OCI-LY3 (cell line): ENCODE data around the gene ZNF385D.

ENCODE experiments used
- H2AFZ ChIP-seq: fragments of 200-600, 300-600 bp; shearing (Covaris generic); 2 replicates; pipeline ENCODE4 v1.6.0; 2014; ENCODE audit warnings: antibody characterized with exemption, low read depth, low read length
- H3K27ac ChIP-seq: fragments of 200-600, 300-600 bp; sonication (generic); 2 replicates; pipeline ENCODE4 v1.5.1; 2014; ENCODE audit warnings: mild to moderate bottlenecking, low read length, moderate library complexity, mixed read lengths
- H3K27me3 ChIP-seq: fragments of 200-600, 300-600 bp; sonication (generic); 2 replicates; pipeline ENCODE4 v1.6.1; 2014; ENCODE audit warnings: low read depth, low read length, mixed read lengths
- H3K36me3 ChIP-seq: fragments of 200-600, 300-600 bp; sonication (generic); replicated peaks from 2 replicates; pipeline ENCODE3; 2014; ENCODE audit warnings: low read depth, low read length, mixed read lengths
- H3K4me1 ChIP-seq: fragments of 300-600, 200-600 bp; sonication (generic); 2 replicates; pipeline ENCODE4 v1.6.1; 2014; ENCODE audit warnings: low read length, mixed read lengths
- H3K4me2 ChIP-seq: fragments of 200-600, 300-600 bp; sonication (generic); 2 replicates; pipeline ENCODE4 v1.6.1; 2014; ENCODE audit warnings: low read length, mixed read lengths
- H3K4me3 ChIP-seq: fragments of 300-600, 200-600 bp; sonication (generic); 2 replicates; pipeline ENCODE4 v1.5.1; 2014; ENCODE audit warnings: antibody characterized with exemption, mild to moderate bottlenecking, low read length, moderate library complexity
- H3K79me2 ChIP-seq: fragments of 300-600, 200-600 bp; shearing (Covaris generic); 2 replicates; pipeline ENCODE4 v1.6.1; 2014; ENCODE audit warnings: mild to moderate bottlenecking, low read length, mixed read lengths
- H3K9ac ChIP-seq: fragments of 300-600, 200-600 bp; shearing (Covaris generic); 2 replicates; pipeline ENCODE4 v1.6.0; 2014; ENCODE audit warnings: mild to moderate bottlenecking, low read length, moderate library complexity
- H3K9me3 ChIP-seq: fragments of 200-600, 300-600 bp; shearing (Covaris generic); 2 replicates; pipeline ENCODE4 v1.6.1; 2014; ENCODE audit warnings: low read length, mixed read lengths; ENCODE audit not compliant: insufficient read depth
- H4K20me1 ChIP-seq: fragments of 200-600, 300-600 bp; sonication (generic); 2 replicates; pipeline ENCODE4 v1.6.1; 2016; ENCODE audit warnings: low read length, mixed read lengths; ENCODE audit not compliant: insufficient read depth
- EZH2phosphoT487 ChIP-seq: fragments of 200-600 bp; shearing (Covaris generic); IDR thresholded peaks from 2 replicates; pipeline ENCODE4 v1.6.1; 2018; ENCODE audit warnings: antibody characterized with exemption, mixed run types, low read depth
- TF ChIP-seq, protein P1 (sequence below): fragments of 200-600, 300-600 bp; sonication (generic); IDR thresholded peaks from 2 replicates; pipeline ENCODE4 v1.5.1; 2014; ENCODE audit warnings: antibody characterized with exemption, low read length, low read depth

ZNF385D gene

GRCh38 chr3:21544076-21544462 lies 206.9 kb downstream of the ZNF385D start:
- no peak overlapping the region for H3K27ac ChIP-seq
- H3K4me2 ChIP-seq: no peak overlapping the region
- no peak overlapping the region for H3K9ac ChIP-seq
- H3K27me3 ChIP-seq: no peaks in the 10 kb centered on the region
- TF ChIP-seq, protein P1, sequence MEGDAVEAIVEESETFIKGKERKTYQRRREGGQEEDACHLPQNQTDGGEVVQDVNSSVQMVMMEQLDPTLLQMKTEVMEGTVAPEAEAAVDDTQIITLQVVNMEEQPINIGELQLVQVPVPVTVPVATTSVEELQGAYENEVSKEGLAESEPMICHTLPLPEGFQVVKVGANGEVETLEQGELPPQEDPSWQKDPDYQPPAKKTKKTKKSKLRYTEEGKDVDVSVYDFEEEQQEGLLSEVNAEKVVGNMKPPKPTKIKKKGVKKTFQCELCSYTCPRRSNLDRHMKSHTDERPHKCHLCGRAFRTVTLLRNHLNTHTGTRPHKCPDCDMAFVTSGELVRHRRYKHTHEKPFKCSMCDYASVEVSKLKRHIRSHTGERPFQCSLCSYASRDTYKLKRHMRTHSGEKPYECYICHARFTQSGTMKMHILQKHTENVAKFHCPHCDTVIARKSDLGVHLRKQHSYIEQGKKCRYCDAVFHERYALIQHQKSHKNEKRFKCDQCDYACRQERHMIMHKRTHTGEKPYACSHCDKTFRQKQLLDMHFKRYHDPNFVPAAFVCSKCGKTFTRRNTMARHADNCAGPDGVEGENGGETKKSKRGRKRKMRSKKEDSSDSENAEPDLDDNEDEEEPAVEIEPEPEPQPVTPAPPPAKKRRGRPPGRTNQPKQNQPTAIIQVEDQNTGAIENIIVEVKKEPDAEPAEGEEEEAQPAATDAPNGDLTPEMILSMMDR: no peak
- TF ChIP-seq EZH2phosphoT487: no peak
- no peaks in the 10 kb centered on the region for H3K79me2 ChIP-seq
- no peaks in the 10 kb centered on the region for H3K36me3 ChIP-seq
- no peaks in the 10 kb centered on the region for H4K20me1 ChIP-seq
- no peak overlapping the region for H2AFZ ChIP-seq
- no peaks in the 10 kb centered on the region for H3K4me1 ChIP-seq
- H3K4me3 ChIP-seq: no peak overlapping the region
- H3K9me3 ChIP-seq: no peaks in the 10 kb centered on the region

DNA sequence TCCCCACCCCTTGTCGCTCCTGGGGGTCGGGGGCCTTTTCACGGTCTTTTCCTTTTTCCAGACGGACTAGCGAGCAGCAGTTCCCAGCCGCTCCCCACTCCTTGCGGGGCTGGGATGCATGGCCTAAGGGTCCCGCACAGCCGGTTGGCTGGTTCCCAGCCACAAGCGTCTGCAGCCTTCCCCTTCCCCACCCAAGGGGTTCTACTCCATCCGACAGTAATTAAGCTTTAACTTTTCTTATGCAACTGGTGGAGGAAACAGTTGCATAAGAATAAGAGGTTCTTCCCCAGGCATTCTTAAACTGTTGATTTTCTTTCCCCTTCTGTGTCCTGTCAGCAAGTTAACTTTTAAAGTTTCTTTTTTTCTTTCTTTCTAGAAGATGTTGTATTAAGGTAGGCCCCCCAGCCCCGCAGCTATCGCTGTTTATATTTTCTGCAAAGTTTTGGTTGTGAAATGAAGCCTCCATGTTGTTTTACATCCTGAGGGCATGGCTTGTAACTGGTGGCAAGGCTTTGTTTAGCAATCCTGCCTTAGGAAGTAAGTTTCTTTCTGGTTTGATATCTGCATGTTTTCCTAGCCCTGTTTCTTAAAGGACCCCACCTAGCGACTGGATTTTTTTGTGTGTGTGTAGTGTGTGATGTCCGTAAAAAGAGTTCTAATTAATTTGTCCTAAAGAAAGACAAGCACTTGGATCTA lies 207.5 kb downstream of the ZNF385D start:
- TF ChIP-seq, protein P1: no peak
- no peak for TF ChIP-seq EZH2phosphoT487
- Histone ChIP-seq H4K20me1 (no peaks in the 10 kb centered on the region), H3K4me1 (no peaks in the 10 kb centered on the region), H3K27ac (no peak overlapping the region), H3K9me3 (no peaks in the 10 kb centered on the region), H2AFZ (no peak overlapping the region), H3K4me3 (no peak overlapping the region), H3K4me2 (no peak overlapping the region), H3K27me3 (no peaks in the 10 kb centered on the region), H3K9ac (no peak overlapping the region), H3K36me3 (no peaks in the 10 kb centered on the region), H3K79me2 (no peaks in the 10 kb centered on the region)

- Histone ChIP-seq H3K36me3 (no peaks in the 10 kb centered on the region), H3K27ac (no peak overlapping the region), H3K79me2 (no peaks in the 10 kb centered on the region), H3K27me3 (no peaks in the 10 kb centered on the region), H3K9me3 (no peaks in the 10 kb centered on the region), H2AFZ (no peak overlapping the region), H3K4me1 (no peaks in the 10 kb centered on the region), H4K20me1 (no peaks in the 10 kb centered on the region), H3K4me3 (no peak overlapping the region), H3K4me2 (no peak overlapping the region), H3K9ac (no peak overlapping the region)
- no peak for TF ChIP-seq EZH2phosphoT487
- TF ChIP-seq, protein P1: no peak
Observed at GRCh38 chr3:21542656-21543379, 208.2 kb downstream of the ZNF385D start.

- H3K27ac ChIP-seq: no peak overlapping the region
- no peak overlapping the region for H3K4me2 ChIP-seq
Observed at GRCh38 chr3:21540265-21540664, 210.7 kb downstream of the ZNF385D start.

More at GRCh38 chr3:21540265-21540664, 210.7 kb downstream of the ZNF385D start:
- H3K9ac ChIP-seq: no peak overlapping the region
- H2AFZ ChIP-seq: no peak overlapping the region
- H3K4me3 ChIP-seq: no peak overlapping the region
- no peaks in the 10 kb centered on the region for H3K36me3 ChIP-seq
- H3K4me1 ChIP-seq: no peaks in the 10 kb centered on the region
- no peaks in the 10 kb centered on the region for H3K27me3 ChIP-seq
- H4K20me1 ChIP-seq: no peaks in the 10 kb centered on the region
- no peaks in the 10 kb centered on the region for H3K9me3 ChIP-seq
- TF ChIP-seq, protein P1: no peak
- no peak for TF ChIP-seq EZH2phosphoT487
- no peaks in the 10 kb centered on the region for H3K79me2 ChIP-seq
